Psoas muscle (tissue), 8 donors: ENCODE measurements around the gene USP54. TPM values are rescaled to one million over a fixed set of nuclear protein-coding genes. Genes with fewer than 3 reads are reported as not detected.

Experiments used
- ATAC-seq, 4 donors: fragments of 200-7000 bp; cut with Tn5 transposase; one replicate each; pipeline ENCODE4 v1.9.1; 2020; ENCODE audit warnings: moderate library complexity in 3 of 4, mild to moderate bottlenecking in 2 of 4
- DNase-seq, 2 donors: peaks; one replicate each; pipeline ENCODE4 v3.0.0-alpha.2; 2020
- H3K27ac ChIP-seq: fragments of 200-600 bp; one replicate; pipeline ENCODE4 v1.8.0; 2022
- H3K27me3 ChIP-seq, 3 donors: fragments of 200-600 bp in 1 of 3; one replicate each; pipeline versions ENCODE4 v1.6.1 to v1.8.0; 2013 to 2022; ENCODE audit warnings: low read length in 2 of 3, mild to moderate bottlenecking in 2 of 3, moderate library complexity in 1 of 3; ENCODE audit not compliant: insufficient read depth in 3 of 3
- H3K36me3 ChIP-seq, 2 donors: fragments of 200-600 bp in 1 of 2; one replicate each; pipeline versions ENCODE4 v1.6.1 to v1.8.0; 2013 to 2022; ENCODE audit warnings: low read depth in 1 of 2, mild to moderate bottlenecking in 1 of 2, moderate library complexity in 1 of 2; ENCODE audit not compliant: insufficient read depth in 1 of 2
- H3K4me1 ChIP-seq: fragments of 200-600 bp; one replicate; pipeline ENCODE4 v1.8.0; 2022
- H3K4me3 ChIP-seq: fragments of 200-600 bp; one replicate; pipeline ENCODE4 v1.8.0; 2022; ENCODE audit warnings: mild to moderate bottlenecking
- H3K9me3 ChIP-seq: fragments of 200-600 bp; one replicate; pipeline ENCODE4 v1.8.0; 2022
- WGBS, 3 donors: extraction: QIAGEN DNeasy Blood & Tissue Kit; methylation state at CpG; one replicate each; pipeline versions ENCODE4 v1.1.6 to v1.1.7; 2013; 5-methylcytosine and 5-hydroxymethylcytosine counted together
- intact Hi-C, 2 donors: fragments of 100-400 bp; cut with DNase I; formaldehyde crosslinking; loops; one replicate each; pipeline versions ENCODE4 v1.11.0 to v1.14.2; 2022
- polyA plus RNA-seq, 3 donors: library from polyadenylated mRNA; stranded (reverse); fragments of 200-250 nt; gene quantifications; one replicate each; pipeline ENCODE4 v1.2.3, GENCODE V29; 2013
- total RNA-seq, 4 donors: library from RNA; stranded (reverse); fragmentation: NEBNext Ultra II Directional in 2 of 4; extraction: Animal tissue kit (Norgen Biotek cat#: 25700) in 2 of 4; gene quantifications; one replicate each; pipeline versions ENCODE4 v1.2.1 to v1.2.4, GENCODE V29; 2021 to 2023
- TF ChIP-seq, protein P1 (sequence below): fragments of 200-600 bp; IDR thresholded peaks from one replicate; pipeline ENCODE4 v1.8.0; 2022; ENCODE audit warnings: antibody characterized with exemption
- donor health status: healthy with polysubstance abuse.
- donor health status: DM: no; HTN: no; CAD: no; lungs with moderate emphysema.
- donor health status: Bipolar disorder and iron deficiency.
- donor health status: healthy.
- donor health status: DM: yes; HTN: yes; CAD: no.
- donor health status: DM: no; HTN: no; CAD: no.
- donor health status: DM: no; HTN: no; CAD: no.
- donor health status: DM: yes; HTN: yes; CAD: no.

The USP54 gene
- total and polyA plus RNA-seq, 7 donors: 32.6 to 216 (median 65.9) TPM

DNA sequence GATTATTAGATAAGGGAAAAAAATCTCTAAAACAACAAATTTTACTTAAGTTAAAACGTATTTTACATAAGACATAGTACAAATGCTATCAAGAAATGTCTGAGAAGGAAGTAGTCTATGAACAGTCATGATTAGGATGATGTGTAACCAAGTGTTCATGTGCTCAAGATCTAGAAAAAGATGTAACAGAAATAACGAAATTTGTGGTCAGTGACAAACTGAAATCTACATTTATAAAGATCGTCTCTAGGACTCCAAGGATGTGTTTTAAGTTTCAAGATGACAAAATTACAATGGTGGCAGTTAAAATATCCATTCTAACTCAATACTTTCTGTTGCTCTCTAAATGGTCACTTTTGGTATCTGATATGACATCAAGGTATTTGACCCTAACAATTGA lies 112.5 kb downstream of the USP54 start:
- DNase-seq: no peak
- no peaks in the 10 kb centered on the region for H3K27me3 ChIP-seq
- H3K4me1 ChIP-seq: no peaks in the 10 kb centered on the region
- H3K36me3 ChIP-seq: peaks cover 4 to 69% of the 10 kb centered on the region in 2 donors
- 79 to 90% (median 83%) methylated on average over 3 of the region's 3 CpGs for WGBS, 3 donors
- no peaks in the 10 kb centered on the region for H3K9me3 ChIP-seq
- no peak for ATAC-seq
- H3K4me3 ChIP-seq: no peak overlapping the region
- intact Hi-C loops: no loop called here
- TF ChIP-seq, protein P1, sequence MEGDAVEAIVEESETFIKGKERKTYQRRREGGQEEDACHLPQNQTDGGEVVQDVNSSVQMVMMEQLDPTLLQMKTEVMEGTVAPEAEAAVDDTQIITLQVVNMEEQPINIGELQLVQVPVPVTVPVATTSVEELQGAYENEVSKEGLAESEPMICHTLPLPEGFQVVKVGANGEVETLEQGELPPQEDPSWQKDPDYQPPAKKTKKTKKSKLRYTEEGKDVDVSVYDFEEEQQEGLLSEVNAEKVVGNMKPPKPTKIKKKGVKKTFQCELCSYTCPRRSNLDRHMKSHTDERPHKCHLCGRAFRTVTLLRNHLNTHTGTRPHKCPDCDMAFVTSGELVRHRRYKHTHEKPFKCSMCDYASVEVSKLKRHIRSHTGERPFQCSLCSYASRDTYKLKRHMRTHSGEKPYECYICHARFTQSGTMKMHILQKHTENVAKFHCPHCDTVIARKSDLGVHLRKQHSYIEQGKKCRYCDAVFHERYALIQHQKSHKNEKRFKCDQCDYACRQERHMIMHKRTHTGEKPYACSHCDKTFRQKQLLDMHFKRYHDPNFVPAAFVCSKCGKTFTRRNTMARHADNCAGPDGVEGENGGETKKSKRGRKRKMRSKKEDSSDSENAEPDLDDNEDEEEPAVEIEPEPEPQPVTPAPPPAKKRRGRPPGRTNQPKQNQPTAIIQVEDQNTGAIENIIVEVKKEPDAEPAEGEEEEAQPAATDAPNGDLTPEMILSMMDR: no peak
- H3K27ac ChIP-seq: no peak overlapping the region

DNA sequence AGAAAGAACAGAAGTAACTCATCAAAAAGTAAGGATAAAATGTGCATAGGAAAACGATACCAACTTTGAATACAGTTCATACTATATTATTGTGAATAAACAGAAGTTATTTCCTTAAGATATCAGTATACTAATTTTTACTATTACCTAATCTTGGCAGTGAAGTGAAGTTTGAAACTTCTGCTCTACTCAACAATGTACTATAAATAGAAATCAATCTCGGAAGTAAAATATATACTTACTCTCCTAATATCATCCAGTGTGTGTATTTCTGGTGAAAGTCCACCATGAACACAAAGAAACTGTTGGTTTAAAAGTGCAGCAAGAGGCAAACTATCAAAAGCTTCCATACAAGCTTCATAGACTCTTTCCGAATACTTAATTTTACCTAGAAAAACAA lies 119.9 kb downstream of the USP54 start:
- Histone ChIP-seq H3K27me3 (no peaks in the 10 kb centered on the region), H3K27ac (peak overlapping the region; percentile 84), H3K9me3 (no peaks in the 10 kb centered on the region), H3K36me3 (peaks cover 4 to 85% of the 10 kb centered on the region in 2 donors), H3K4me1 (peaks cover 55% of the 10 kb centered on the region), H3K4me3 (no peak overlapping the region)
- TF ChIP-seq, protein P1: no peak
- intact Hi-C loops: no loop called here
- DNase-seq (no peak), ATAC-seq (peak in 1 of 4 donors; percentile 33)
- 41 to 52% (median 47%) methylated on average over 3 of the region's 3 CpGs for WGBS, 3 donors

GRCh38 chr10:73469579-73469978 lies 121.6 kb downstream of the USP54 start:
- intact Hi-C loops: loop anchor here (5.0 kb wide), 2 partner anchors 37 to 47 kb away; partner anchors contain the start of gene MSS51 (in 1 of the 2)
- ATAC-seq (peak; percentile 72 to 83 (median 75)), DNase-seq (no peak)
- Histone ChIP-seq H3K4me3 (peak overlapping the region; percentile 2), H3K27ac (peak overlapping the region; percentile 84), H3K36me3 (peaks cover 0 to 75% of the 10 kb centered on the region in 2 donors), H3K27me3 (no peaks in the 10 kb centered on the region), H3K4me1 (peaks cover 68% of the 10 kb centered on the region), H3K9me3 (no peaks in the 10 kb centered on the region)
- TF ChIP-seq, protein P1: no peak

- H3K4me3 ChIP-seq: peak overlapping the region; percentile 61
- TF ChIP-seq, protein P1: no peak
- peaks cover 64% of the 10 kb centered on the region for H3K4me1 ChIP-seq
- H3K9me3 ChIP-seq: no peaks in the 10 kb centered on the region
- intact Hi-C loops: loop anchor here (5.0 kb wide), 2 partner anchors 35 to 45 kb away; partner anchors contain the start of gene MSS51 (in 1 of the 2)
- ATAC-seq (peak in 3 of 4 donors; percentile 34 to 68 (median 50)), DNase-seq (no peak)
- H3K27me3 ChIP-seq: no peaks in the 10 kb centered on the region
- peak overlapping the region; percentile 84 for H3K27ac ChIP-seq
- H3K36me3 ChIP-seq: peaks cover 0 to 62% of the 10 kb centered on the region in 2 donors
- 54 to 76% (median 55%) methylated on average over 2 of the region's 2 CpGs for WGBS, 3 donors
Measured at GRCh38 chr10:73467206-73467605, 123.9 kb downstream of the USP54 start.
